GM13976 (cell line): Measurements from ENCODE around the gene GNG2.

ENCODE experiments used
- DNase-seq: peaks from one replicate; pipeline ENCODE4 v3.0.0; 2012; ENCODE audit warnings: low spot score
- CTCF ChIP-seq: IDR thresholded peaks from 2 replicates; pipeline ENCODE4 v1.5.1; 2012; ENCODE audit warnings: borderline replicate concordance, mild to moderate bottlenecking; ENCODE audit not compliant: insufficient read depth; ENCODE audit errors: extremely low read depth, missing control alignments, control extremely low read depth
- in situ Hi-C: fragments of 300-500 bp; cut with MboI; formaldehyde crosslinking; loops from one replicate; pipeline ENCODE4 v1.12.0; 2022; ENCODE audit warnings: low sequenced_read_pairs, mixed read lengths, inconsistent platforms; ENCODE audit not compliant: unreplicated experiment

The GNG2 gene

GRCh38 chr14:51939226-51939625 lies 78.8 kb downstream of the GNG2 start:
- in situ Hi-C loops = no loop called here
- DNase-seq = no peak
- TF ChIP-seq CTCF = no peak

GRCh38 chr14:51939755-51940301 lies 79.4 kb downstream of the GNG2 start:
- DNase-seq = no peak
- no peak for TF ChIP-seq CTCF
- in situ Hi-C loops = no loop called here

GRCh38 chr14:51942971-51943370 lies 82.6 kb downstream of the GNG2 start:
- in situ Hi-C loops = no loop called here
- no peak for DNase-seq
- no peak for TF ChIP-seq CTCF

- in situ Hi-C loops = no loop called here
- DNase-seq = no peak
- TF ChIP-seq CTCF = no peak
Measured at GRCh38 chr14:51950007-51950406, 89.6 kb downstream of the GNG2 start.

GRCh38 chr14:51951656-51952055 lies 91.2 kb downstream of the GNG2 start:
- DNase-seq = no peak
- in situ Hi-C loops = no loop called here
- no peak for TF ChIP-seq CTCF

GRCh38 chr14:51954031-51954430 lies 93.6 kb downstream of the GNG2 start:
- in situ Hi-C loops = no loop called here
- no peak for TF ChIP-seq CTCF
- no peak for DNase-seq

GRCh38 chr14:51954657-51955056 lies 94.2 kb downstream of the GNG2 start:
- DNase-seq = no peak
- TF ChIP-seq CTCF = no peak
- in situ Hi-C loops = no loop called here
